HepG2 (cell line): ENCODE results near the gene CISH. TPM values are rescaled to one million over a fixed set of nuclear protein-coding genes. Genes with fewer than 3 reads are reported as not detected.

ENCODE experiments used
- ARID5B ChIP-seq: IDR thresholded peaks from 2 replicates; pipeline ENCODE4 v1.4.0; 2020; ENCODE audit warnings: mild to moderate bottlenecking, missing genetic modification reagents
- GTF3A ChIP-seq: sonication (generic); formaldehyde crosslinking; conservative IDR thresholded peaks from 2 replicates; pipeline ENCODE4 v1.4.0; 2020; ENCODE audit warnings: mild to moderate bottlenecking, missing genetic modification reagents
- HNRNPK ChIP-seq: fragments of 200-400 bp; formaldehyde crosslinking; IDR thresholded peaks from 2 replicates; pipeline ENCODE4 v1.6.1; 2018; ENCODE audit warnings: low read length, low read depth, moderate library complexity, mild to moderate bottlenecking; ENCODE audit not compliant: poor library complexity, severe bottlenecking
- HNRNPUL1 ChIP-seq: fragments of 200-400 bp; formaldehyde crosslinking; IDR thresholded peaks from 2 replicates; pipeline ENCODE4 v1.6.1; 2017; ENCODE audit warnings: low read depth, mild to moderate bottlenecking, low read length, moderate library complexity
- JUNB ChIP-seq: sonication (generic); formaldehyde crosslinking; IDR thresholded peaks from 2 replicates; pipeline ENCODE4 v1.8.0; 2022; ENCODE audit warnings: missing genetic modification reagents, mild to moderate bottlenecking, borderline replicate concordance
- KAT8 ChIP-seq: IDR thresholded peaks from 2 replicates; pipeline ENCODE4 v1.6.1; 2016; ENCODE audit warnings: missing genetic modification reagents, missing compliant biosample characterization
- MBNL3 ChIP-seq: fragments of 250-450 bp; sonication (Bioruptor Pico); conservative IDR thresholded peaks from 2 replicates; pipeline ENCODE4 v1.8.0; 2022; ENCODE audit warnings: mild to moderate bottlenecking, inconsistent platforms
- SIX4 ChIP-seq: sonication (generic); formaldehyde crosslinking; IDR thresholded peaks from 2 replicates; pipeline ENCODE4 v1.4.0; 2020; ENCODE audit warnings: missing genetic modification reagents
- TBP ChIP-seq: sonication (generic); formaldehyde crosslinking; IDR thresholded peaks from 2 replicates; pipeline ENCODE4 v1.5.0; 2020; ENCODE audit warnings: missing genetic modification reagents
- ZBTB10 ChIP-seq: sonication (generic); formaldehyde crosslinking; IDR thresholded peaks from 2 replicates; pipeline ENCODE4 v1.4.0; 2020; ENCODE audit warnings: missing genetic modification reagents, borderline replicate concordance
- ZBTB43 ChIP-seq: sonication (generic); formaldehyde crosslinking; conservative IDR thresholded peaks from 2 replicates; pipeline ENCODE4 v1.4.0; 2020; ENCODE audit warnings: missing genetic modification reagents
- ZFP90 ChIP-seq: sonication (generic); formaldehyde crosslinking; IDR thresholded peaks from 2 replicates; pipeline ENCODE4 v1.8.0; 2022; ENCODE audit warnings: missing genetic modification reagents, mild to moderate bottlenecking, inconsistent platforms, borderline replicate concordance
- ZMAT3 ChIP-seq: sonication (generic); formaldehyde crosslinking; conservative IDR thresholded peaks from 2 replicates; pipeline ENCODE4 v1.7.0; 2021; ENCODE audit warnings: missing genetic modification reagents
- ZNF430 ChIP-seq: sonication (generic); formaldehyde crosslinking; IDR thresholded peaks from 2 replicates; pipeline ENCODE4 v1.9.0; 2021; ENCODE audit warnings: mild to moderate bottlenecking, missing genetic modification reagents
- ZNF770 ChIP-seq: sonication (generic); formaldehyde crosslinking; IDR thresholded peaks from 2 replicates; pipeline ENCODE4 v1.5.0; 2020; ENCODE audit warnings: mild to moderate bottlenecking, missing genetic modification reagents
- ZNF773 ChIP-seq: sonication (generic); formaldehyde crosslinking; IDR thresholded peaks from 2 replicates; pipeline ENCODE4 v1.4.0; 2020; ENCODE audit warnings: missing genetic modification reagents, borderline replicate concordance
- ZSCAN25 ChIP-seq: sonication (generic); formaldehyde crosslinking; IDR thresholded peaks from 2 replicates; pipeline ENCODE4 v1.8.0; 2022; ENCODE audit warnings: mild to moderate bottlenecking, missing genetic modification reagents
- polyA plus RNA-seq, 8 experiments: library from polyadenylated mRNA; depleted of rRNA in 3 of 8; stranded (reverse) in 7 of 8; unstranded in 1 of 8; fragments of >200 nt; fragmentation: Illumina TruSeq in 4 of 8; extraction: Trizol in 4 of 8; gene quantifications; 2 replicates each; pipeline versions ENCODE4 v1.2.1 to v1.2.3, GENCODE V29; 2011 to 2016; ENCODE audit warnings: low read depth in 4 of 8, missing spikeins in 1 of 8, mixed read lengths in 1 of 8; ENCODE audit not compliant: insufficient read depth in 1 of 8
- total RNA-seq, 5 experiments: library from RNA; depleted of rRNA; stranded (reverse); fragments of >200 nt; fragmentation: Illumina TruSeq; extraction: Trizol; gene quantifications; 2 replicates each; pipeline ENCODE4 v1.2.3, GENCODE V29; 2016; ENCODE audit warnings: low read depth in 1 of 5

Gene CISH
- total and polyA plus RNA-seq, 2 of the 13 experiments (the other 11 are each of a cell fraction or from before 2014, with no cell fraction given), result 0.91 to 1.5 TPM

- TF ChIP-seq ZBTB43 (CRISPR knock-in tag) (peak; percentile 41; the same call in 1 of the 2 replicates), SIX4 (CRISPR knock-in tag) (no peak), HNRNPUL1 (no peak), MBNL3 (CRISPR knock-in tag) (no peak), ZBTB10 (CRISPR knock-in tag) (no peak), HNRNPK (no peak), GTF3A (CRISPR knock-in tag) (no peak), ARID5B (0 out of 2 replicates have a peak, but pooled peaks have one; percentile 15), ZFP90 (CRISPR knock-in tag) (no peak), TBP (CRISPR knock-in tag) (no peak), ZMAT3 (CRISPR knock-in tag) (peak; percentile 93), JUNB (CRISPR knock-in tag) (no peak), KAT8 (CRISPR knock-in tag) (peak; percentile 38; the same call in 1 of the 2 replicates), ZNF430 (0 out of 2 replicates have a peak, but pooled peaks have one; percentile 70), ZNF770 (CRISPR knock-in tag) (0 out of 2 replicates have a peak, but pooled peaks have one; percentile 13), ZSCAN25 (CRISPR knock-in tag) (no peak), ZNF773 (no peak)
Measured at GRCh38 chr3:50587806-50588758, 23.5 kb downstream of the CISH start (continued).
